Right hindlimb (tissue), 1 donor: ENCODE measurements around the gene RNASEH2A.
"Not testable (repeated sequence)": the region's sequence is repeated elsewhere in the genome, so short reads cannot be mapped to it uniquely, and the experiment has no call there.

ENCODE experiments used
- DNase-seq: peaks from one replicate; pipeline ENCODE4 v3.0.0-alpha.2; 2018

Gene RNASEH2A

GRCh38 chr19:12794196-12794941, 12.0 kb upstream of the RNASEH2A start:
- DNase-seq: no peak

GRCh38 chr19:12794971-12795381, 11.4 kb upstream of the RNASEH2A start:
- DNase-seq: no peak

- peak; percentile 83 for DNase-seq
Observed at GRCh38 chr19:12796146-12797071, 10.0 kb upstream of the RNASEH2A start.

GRCh38 chr19:12797141-12797587, 9.2 kb upstream of the RNASEH2A start:
- no peak for DNase-seq

- DNase-seq: not testable (repeated sequence)
Observed at GRCh38 chr19:12797607-12798006, 8.8 kb upstream of the RNASEH2A start.

- DNase-seq: no peak
Observed at GRCh38 chr19:12799742-12800465, 6.5 kb upstream of the RNASEH2A start.

GRCh38 chr19:12800466-12800770, 6.0 kb upstream of the RNASEH2A start:
- no peak for DNase-seq

- no peak for DNase-seq
Observed at GRCh38 chr19:12800923-12801465, 5.4 kb upstream of the RNASEH2A start.

- peak; percentile 84 for DNase-seq
Observed at GRCh38 chr19:12801466-12802266, 4.7 kb upstream of the RNASEH2A start, which contains the start of the genes PRDX2 and THSD8. Gene PRDX2, minus strand, starts transcription at chr19:12801800. Its CDS starts 539 bp downstream, at chr19:12801261. Gene THSD8, plus strand, starts transcription at chr19:12802069. Its CDS starts 3 bp downstream, at chr19:12802072.

- DNase-seq: no peak
Observed at GRCh38 chr19:12802267-12803106, 3.9 kb upstream of the RNASEH2A start.

- no peak for DNase-seq
Observed at GRCh38 chr19:12804051-12804450, 2.3 kb upstream of the RNASEH2A start.

- DNase-seq: no peak
Observed at GRCh38 chr19:12815088-12815487, 8.7 kb downstream of the RNASEH2A start.

- DNase-seq: not testable (repeated sequence)
Observed at GRCh38 chr19:12817188-12817587, 10.8 kb downstream of the RNASEH2A start.

GRCh38 chr19:12817810-12818209, 11.4 kb downstream of the RNASEH2A start:
- not testable (repeated sequence) for DNase-seq

GRCh38 chr19:12821761-12822160, 15.4 kb downstream of the RNASEH2A start:
- DNase-seq: no peak

- DNase-seq: no peak
Observed at GRCh38 chr19:12825254-12826131, 19.1 kb downstream of the RNASEH2A start.

- DNase-seq: no peak
Observed at GRCh38 chr19:12828494-12828893, 22.1 kb downstream of the RNASEH2A start.

GRCh38 chr19:12833418-12833737, 27.0 kb downstream of the RNASEH2A start:
- DNase-seq: no peak

- DNase-seq: no peak
Observed at GRCh38 chr19:12833738-12834565, 27.6 kb downstream of the RNASEH2A start.
